Activated naive CD8-positive, alpha-beta T cell treated with anti-CD3 and anti-CD28 coated beads, Interleukin-2, amount 50 U/mL, for 24 hours (primary cell): ENCODE results near the gene METTL24.
A peak's percentile ranks its signal among the peaks of the same experiment; 100 is the strongest.
"Not testable (repeated sequence)": the region's sequence is repeated elsewhere in the genome, so short reads cannot be mapped to it uniquely, and the experiment has no call there.

Source experiments
- ATAC-seq: fragments of 150-1000 bp; cut with Tn5 transposase; one replicate; pipeline ENCODE4 v1.10.0; 2021
- DNase-seq: peaks from one replicate; pipeline ENCODE4 v3.0.0; 2021
- H3K27ac Mint-ChIP-seq: one replicate; pipeline ENCODE4 v1.8.0; 2021; ENCODE audit warnings: mild to moderate bottlenecking, mixed read lengths
- H3K27me3 Mint-ChIP-seq: one replicate; pipeline ENCODE4 v1.8.0; 2021; ENCODE audit warnings: mixed read lengths
- H3K36me3 Mint-ChIP-seq: one replicate; pipeline ENCODE4 v1.8.0; 2021; ENCODE audit warnings: low read depth, mixed read lengths
- H3K4me1 Mint-ChIP-seq: one replicate; pipeline ENCODE4 v1.8.0; 2021; ENCODE audit warnings: mixed read lengths
- H3K4me3 Mint-ChIP-seq: one replicate; pipeline ENCODE4 v1.8.0; 2021; ENCODE audit warnings: mild to moderate bottlenecking, moderate library complexity, mixed read lengths
- H3K9me3 Mint-ChIP-seq: one replicate; pipeline ENCODE4 v1.8.0; 2021; ENCODE audit warnings: mixed read lengths

METTL24 gene

DNA sequence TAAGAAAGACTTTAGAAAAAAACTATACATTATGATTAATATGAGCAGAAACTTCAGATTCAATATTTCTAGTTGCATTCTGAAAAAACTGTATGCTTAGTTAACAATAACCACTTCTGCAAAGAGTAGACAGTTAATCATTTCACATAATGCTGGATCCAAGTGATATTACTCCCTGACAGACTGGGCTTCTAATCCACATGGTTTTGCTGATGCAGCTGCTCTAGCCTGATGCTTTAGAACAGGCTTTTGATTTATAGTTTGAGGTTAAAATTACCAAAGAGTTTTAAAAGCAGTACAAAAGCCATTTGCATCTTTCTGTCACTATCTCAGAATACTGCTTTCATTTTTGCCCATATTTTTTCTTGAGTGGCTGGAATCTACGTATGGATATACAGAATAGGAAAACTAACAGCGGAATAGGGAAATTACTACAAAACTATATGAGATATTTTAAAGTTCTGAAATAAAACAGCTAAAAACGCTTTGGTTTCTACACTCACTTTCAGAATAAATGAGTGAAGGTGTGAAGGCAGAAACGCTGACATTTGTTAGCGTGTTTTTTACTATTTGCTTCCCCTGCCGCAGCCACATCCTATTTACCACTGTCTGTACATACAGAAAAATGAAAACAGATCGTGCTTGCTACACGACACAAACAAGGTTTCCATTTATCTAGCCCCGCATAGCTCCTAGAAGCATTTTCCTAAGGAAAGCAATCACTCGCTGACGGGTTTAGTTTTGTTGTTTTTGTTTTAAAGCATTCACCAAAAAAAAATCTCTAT lies 61.7 kb downstream of the METTL24 start:
- DNase-seq = no peak
- ATAC-seq = no peak
- peaks cover 5% of the 10 kb centered on the region for H3K27me3 Mint-ChIP-seq
- peaks cover 17% of the 10 kb centered on the region for H3K4me1 Mint-ChIP-seq
- H3K27ac Mint-ChIP-seq = no peak overlapping the region
- no peaks in the 10 kb centered on the region for H3K9me3 Mint-ChIP-seq
- no peaks in the 10 kb centered on the region for H3K36me3 Mint-ChIP-seq
- H3K4me3 Mint-ChIP-seq = peak overlapping the region; percentile 62

DNA sequence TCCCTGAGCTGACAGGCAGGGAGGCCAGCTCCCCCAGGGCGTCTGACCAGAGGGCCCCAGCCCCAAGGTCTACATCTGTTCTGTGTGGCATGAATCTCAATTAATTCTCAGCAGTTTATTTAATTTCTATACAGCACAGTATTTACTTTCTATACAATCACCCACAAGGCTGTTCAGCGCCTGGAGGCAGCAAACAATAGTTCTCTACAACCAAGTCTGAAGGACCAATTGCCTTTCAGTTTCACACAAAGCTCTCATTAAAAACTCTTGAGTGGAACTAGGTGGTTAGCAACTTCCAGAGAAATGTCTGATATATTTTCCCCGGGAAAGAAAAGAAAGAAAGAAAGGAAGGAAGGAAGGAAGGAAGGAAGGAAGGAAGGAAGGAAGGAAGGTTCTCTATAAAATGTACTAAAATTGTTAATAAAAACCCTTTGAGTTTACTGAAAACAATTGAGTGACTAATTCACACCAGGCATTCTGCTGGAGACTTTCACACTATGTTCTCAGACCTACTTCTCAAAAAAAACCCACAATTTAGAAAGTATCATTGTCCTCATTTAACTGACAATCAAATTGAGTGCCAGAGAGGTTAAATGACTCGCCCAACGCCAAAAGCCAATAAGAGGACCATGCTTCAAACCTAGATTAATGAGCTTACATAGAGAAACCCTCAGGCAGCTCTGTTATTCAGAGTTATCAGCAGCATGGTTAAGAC lies 62.5 kb downstream of the METTL24 start:
- ATAC-seq (peak; percentile 49), DNase-seq (no peak)
- Mint-ChIP-seq H3K4me1 (peaks cover 17% of the 10 kb centered on the region), H3K27me3 (peaks cover 7% of the 10 kb centered on the region), H3K4me3 (no peak overlapping the region), H3K27ac (no peak overlapping the region), H3K9me3 (peaks cover 5% of the 10 kb centered on the region), H3K36me3 (no peaks in the 10 kb centered on the region)

DNA sequence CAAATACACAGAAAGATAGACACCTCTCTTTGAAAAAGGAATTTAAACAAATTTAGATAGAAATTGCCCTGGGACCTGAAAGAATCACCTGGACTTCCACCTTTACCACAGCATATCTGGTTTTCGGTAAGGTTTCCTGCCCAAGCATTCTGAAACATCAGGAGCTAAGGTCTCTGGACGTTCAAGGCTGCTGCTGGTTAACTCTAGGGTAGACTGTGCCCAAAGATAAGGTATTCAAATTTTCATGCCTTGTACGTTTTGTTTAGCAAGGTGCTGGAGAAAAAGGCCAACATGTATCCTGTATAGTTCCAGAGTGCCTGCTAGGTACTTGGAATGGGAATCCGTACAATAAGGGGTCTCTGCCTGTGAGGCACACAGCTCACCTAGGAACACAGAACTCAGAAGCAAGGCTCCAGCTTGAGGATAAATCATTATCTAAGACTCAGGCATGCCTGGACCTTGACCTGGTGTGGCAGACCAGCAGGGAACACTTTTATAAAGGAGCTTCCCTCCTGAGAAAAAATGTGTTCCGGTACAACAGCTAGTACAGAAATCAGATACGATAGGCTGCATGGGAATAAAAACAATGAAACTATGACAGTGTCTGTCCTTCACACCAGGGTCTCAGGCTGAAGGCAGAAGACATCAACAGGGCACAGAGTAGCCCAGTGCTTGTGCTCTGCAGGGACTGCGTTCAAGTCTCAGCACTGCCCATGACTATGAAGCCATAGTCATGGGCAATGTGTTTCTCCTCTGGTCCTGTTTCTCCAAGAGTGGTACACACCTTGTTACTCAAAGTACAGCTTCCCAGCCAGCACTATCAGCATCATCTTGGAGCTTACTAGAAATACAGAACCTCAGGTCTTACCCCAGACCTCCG lies 70.4 kb downstream of the METTL24 start:
- no peak for DNase-seq
- H3K27me3 Mint-ChIP-seq = peaks cover 2% of the 10 kb centered on the region
- H3K4me3 Mint-ChIP-seq = no peak overlapping the region
- H3K4me1 Mint-ChIP-seq = no peaks in the 10 kb centered on the region
- no peak for ATAC-seq
- H3K9me3 Mint-ChIP-seq = peaks cover 11% of the 10 kb centered on the region
- no peak overlapping the region for H3K27ac Mint-ChIP-seq
- H3K36me3 Mint-ChIP-seq = no peaks in the 10 kb centered on the region

DNA sequence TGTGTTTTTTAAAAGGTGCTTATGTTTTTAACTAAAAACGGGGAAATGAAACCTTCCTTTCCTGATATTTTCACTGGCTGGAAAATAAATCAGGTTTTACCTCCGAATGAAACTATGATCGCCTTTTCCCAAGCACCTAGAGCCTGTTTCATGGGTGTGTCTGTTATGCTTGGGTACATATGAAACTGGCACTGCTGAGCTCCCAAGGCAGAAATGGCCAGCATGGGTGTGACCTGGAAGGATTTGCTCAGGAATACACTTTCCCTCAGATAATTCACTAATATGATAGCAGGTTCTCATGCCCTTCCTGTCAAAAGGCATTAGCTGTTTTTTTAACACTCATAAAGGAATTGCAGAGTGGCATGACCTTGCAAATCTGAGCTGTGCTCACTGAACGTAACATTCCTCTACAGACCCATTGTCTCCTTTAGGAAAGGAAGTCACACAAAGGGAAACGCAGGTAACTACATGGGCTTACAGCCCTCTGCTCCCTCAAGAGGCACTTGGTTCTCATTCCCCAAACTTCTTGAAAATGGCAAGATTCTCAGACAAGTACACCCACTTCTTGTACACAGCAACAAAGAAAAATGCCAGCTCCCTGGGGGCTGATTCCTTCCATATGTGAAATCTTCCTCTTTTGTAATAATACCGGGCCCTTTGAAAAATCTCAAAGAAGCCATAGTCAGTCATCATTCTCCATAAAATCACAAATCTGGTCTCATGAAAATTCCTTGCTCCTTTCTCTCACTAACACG lies 72.7 kb downstream of the METTL24 start:
- H3K4me1 Mint-ChIP-seq = no peaks in the 10 kb centered on the region
- H3K27me3 Mint-ChIP-seq = no peaks in the 10 kb centered on the region
- H3K4me3 Mint-ChIP-seq = no peak overlapping the region
- H3K9me3 Mint-ChIP-seq = peaks cover 6% of the 10 kb centered on the region
- DNase-seq = no peak
- ATAC-seq = no peak
- H3K27ac Mint-ChIP-seq = no peak overlapping the region
- H3K36me3 Mint-ChIP-seq = no peaks in the 10 kb centered on the region

DNA sequence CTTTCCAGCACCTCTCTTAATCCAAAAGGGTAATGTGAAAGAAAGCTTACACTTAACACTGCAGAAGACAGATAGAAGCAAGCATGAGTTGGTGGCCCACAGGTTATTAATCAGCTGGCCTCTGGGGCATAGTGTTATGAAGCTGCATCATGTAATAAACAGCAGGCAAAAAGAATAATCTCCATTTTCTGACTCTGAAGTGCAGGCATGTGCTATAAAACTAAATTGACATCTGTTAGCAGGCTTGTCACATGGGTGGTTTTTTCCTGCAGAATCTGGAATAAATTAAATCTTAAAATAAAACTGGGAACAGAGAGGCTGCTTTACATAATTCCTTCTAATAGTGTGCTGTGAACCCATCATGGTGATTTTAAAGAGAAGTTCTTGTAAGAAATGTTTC lies 73.3 kb downstream of the METTL24 start:
- H3K4me3 Mint-ChIP-seq = no peak overlapping the region
- H3K27ac Mint-ChIP-seq = no peak overlapping the region
- no peak for DNase-seq
- H3K27me3 Mint-ChIP-seq = no peaks in the 10 kb centered on the region
- no peaks in the 10 kb centered on the region for H3K4me1 Mint-ChIP-seq
- H3K9me3 Mint-ChIP-seq = peaks cover 6% of the 10 kb centered on the region
- ATAC-seq = no peak
- H3K36me3 Mint-ChIP-seq = no peaks in the 10 kb centered on the region

DNA sequence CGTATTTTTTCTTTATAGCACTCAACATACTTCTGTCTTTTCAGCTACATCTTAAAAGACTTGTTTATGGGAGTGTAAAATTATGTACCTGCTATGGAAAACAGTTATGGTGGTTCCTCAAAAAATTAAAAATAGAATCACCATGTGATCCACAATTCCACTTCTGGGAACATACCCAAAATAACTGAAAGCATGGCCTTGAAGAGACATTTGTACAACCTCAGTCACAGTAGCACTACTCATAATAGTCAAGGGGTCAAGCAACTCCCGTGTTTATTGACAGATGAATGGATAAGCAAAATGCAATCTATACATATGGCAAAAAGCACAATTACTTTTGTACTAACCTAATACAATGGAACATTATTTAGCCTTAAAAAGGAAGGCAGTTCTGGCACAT lies 74.5 kb downstream of the METTL24 start:
- no peaks in the 10 kb centered on the region for H3K9me3 Mint-ChIP-seq
- H3K27ac Mint-ChIP-seq = no peak overlapping the region
- H3K27me3 Mint-ChIP-seq = no peaks in the 10 kb centered on the region
- H3K36me3 Mint-ChIP-seq = no peaks in the 10 kb centered on the region
- no peak for DNase-seq
- H3K4me3 Mint-ChIP-seq = no peak overlapping the region
- H3K4me1 Mint-ChIP-seq = no peaks in the 10 kb centered on the region
- ATAC-seq = no peak

DNA sequence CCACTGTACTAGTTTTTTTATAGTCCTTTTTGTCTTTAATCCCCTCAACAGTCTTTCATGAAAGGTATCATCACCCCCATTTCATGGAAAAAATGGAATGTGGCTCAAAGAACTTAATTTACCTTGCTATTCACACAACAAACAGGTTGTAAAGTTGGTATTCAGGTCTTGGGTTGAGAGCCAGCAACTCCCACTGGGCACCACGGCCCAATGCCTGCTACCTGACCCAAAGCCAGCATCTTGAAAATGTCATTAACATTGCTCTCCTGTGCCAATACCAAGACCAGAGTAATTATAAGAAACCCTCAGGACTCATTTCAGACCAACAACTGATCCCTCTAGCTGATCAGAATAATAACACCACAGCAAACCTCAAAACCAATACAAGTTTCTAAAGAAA lies 75.7 kb downstream of the METTL24 start:
- Mint-ChIP-seq H3K4me1 (no peaks in the 10 kb centered on the region), H3K4me3 (no peak overlapping the region), H3K27me3 (no peaks in the 10 kb centered on the region), H3K9me3 (no peaks in the 10 kb centered on the region), H3K36me3 (no peaks in the 10 kb centered on the region), H3K27ac (no peak overlapping the region)
- no peak for DNase-seq
- no peak for ATAC-seq

DNA sequence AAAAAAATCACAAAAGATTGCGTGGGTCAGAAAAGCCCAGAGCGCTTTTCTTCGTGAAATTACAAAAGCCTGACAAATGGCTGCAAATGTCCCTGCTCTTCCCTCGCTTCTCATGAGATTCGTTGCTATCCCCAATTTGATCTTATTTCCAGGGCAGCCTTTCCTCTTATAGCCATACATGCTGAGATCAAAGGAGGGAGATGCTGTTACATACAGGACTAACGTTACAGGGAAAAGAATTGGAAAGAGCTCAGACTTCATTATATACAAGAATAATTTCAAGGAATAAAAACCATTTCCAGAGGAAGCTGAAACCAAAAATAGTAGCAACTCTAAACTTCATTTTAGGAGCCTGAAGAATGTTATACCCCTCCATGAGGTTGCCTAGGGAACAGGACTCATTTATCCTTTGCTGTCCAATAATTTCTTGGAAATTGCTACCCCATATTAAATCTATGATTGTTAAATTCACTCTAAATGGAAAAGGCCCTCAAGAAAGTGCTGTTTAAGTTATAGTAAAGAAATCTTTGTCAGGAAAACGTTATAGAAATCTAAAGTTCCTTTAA lies 81.0 kb downstream of the METTL24 start:
- Mint-ChIP-seq H3K27ac (no peak overlapping the region), H3K27me3 (peaks cover 5% of the 10 kb centered on the region), H3K36me3 (no peaks in the 10 kb centered on the region), H3K4me1 (no peaks in the 10 kb centered on the region), H3K4me3 (no peak overlapping the region), H3K9me3 (no peaks in the 10 kb centered on the region)
- DNase-seq = no peak
- no peak for ATAC-seq

DNA sequence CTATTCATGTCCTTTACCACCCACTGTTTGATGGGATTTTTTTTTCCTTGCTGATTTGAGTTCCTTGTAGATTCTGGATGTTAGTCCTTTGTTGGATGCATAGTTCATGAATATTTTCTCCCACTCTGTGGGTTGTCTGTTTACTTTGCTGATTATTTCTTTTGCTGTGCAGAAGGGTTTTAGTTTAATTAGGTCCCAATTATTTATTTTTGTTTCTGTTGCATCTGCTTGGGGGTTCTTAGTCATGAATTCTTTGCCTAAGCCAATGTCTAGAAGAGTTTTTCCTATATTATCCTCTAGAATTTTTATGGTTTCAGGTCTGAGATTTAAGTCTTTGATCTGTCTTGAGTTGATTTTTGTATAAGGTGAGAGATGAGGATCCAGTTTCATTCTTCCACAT lies 85.4 kb downstream of the METTL24 start:
- H3K27ac Mint-ChIP-seq, H3K27me3 Mint-ChIP-seq, DNase-seq, H3K9me3 Mint-ChIP-seq, H3K4me3 Mint-ChIP-seq, ATAC-seq, H3K36me3 Mint-ChIP-seq, H3K4me1 Mint-ChIP-seq: not testable (repeated sequence)

DNA sequence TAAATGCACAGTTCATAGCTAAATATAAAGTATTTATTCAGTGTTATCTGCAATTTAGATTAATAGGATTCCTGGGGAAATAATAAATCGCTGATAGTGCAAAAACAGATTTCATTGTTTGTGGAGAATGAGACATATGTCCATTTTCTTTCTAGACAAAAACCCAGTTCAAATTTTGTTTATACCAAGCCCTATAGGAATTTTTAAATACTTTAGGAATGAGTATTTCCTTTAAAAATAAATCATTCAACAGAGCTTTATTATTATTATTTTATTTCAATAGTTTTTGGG lies 86.5 kb downstream of the METTL24 start:
- H3K4me3 Mint-ChIP-seq = no peak overlapping the region
- DNase-seq (no peak), ATAC-seq (no peak)
- H3K4me1 Mint-ChIP-seq = no peaks in the 10 kb centered on the region
- H3K27me3 Mint-ChIP-seq = peaks cover 5% of the 10 kb centered on the region
- no peaks in the 10 kb centered on the region for H3K9me3 Mint-ChIP-seq
- H3K27ac Mint-ChIP-seq = no peak overlapping the region
- H3K36me3 Mint-ChIP-seq = no peaks in the 10 kb centered on the region

DNA sequence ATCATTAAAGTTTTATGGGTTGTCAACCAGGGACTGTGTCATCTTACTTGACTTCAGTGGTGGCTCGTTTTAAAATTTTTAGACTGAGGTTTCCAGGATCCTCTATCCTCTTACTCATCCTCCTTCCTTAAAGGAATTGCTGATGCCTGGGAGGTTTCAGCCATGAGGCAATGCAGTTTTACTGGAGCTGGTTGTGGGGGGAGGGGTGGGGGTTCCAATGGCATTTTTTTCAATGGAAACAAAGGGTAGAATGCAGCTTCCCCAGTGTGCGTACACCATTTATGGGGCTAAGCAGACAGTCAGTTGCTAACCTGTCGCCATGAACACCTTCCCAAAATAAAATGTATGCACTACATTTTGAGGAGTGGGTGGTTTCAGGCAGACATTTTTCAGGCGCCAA lies 88.0 kb downstream of the METTL24 start:
- H3K4me1 Mint-ChIP-seq = no peaks in the 10 kb centered on the region
- ATAC-seq (no peak), DNase-seq (no peak)

DNA sequence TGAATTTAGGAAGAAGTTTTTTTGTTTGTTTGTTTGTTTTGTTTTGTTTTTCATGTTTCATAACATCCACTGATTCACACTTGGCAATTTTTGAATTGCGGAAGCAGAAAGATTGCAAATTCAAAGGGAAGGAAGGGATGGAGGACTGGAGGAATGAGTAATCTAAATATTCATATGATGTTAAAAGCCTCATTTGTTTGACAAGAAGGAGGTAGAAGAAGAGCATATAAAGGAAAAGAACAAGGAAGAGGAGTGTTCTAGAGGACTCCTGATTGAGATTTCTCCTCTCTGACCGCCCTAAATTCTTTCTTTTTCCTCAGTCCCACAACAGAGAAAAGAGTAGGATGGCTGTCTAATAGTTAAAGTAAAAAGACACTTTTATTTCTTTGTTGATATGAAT lies 88.5 kb downstream of the METTL24 start:
- Mint-ChIP-seq H3K4me3 (no peak overlapping the region), H3K9me3 (no peaks in the 10 kb centered on the region), H3K27me3 (peaks cover 2% of the 10 kb centered on the region), H3K4me1 (no peaks in the 10 kb centered on the region), H3K27ac (no peak overlapping the region), H3K36me3 (no peaks in the 10 kb centered on the region)
- no peak for DNase-seq
- no peak for ATAC-seq

More for the DNA sequence above, 88.0 kb downstream of the METTL24 start:
- peaks cover 4% of the 10 kb centered on the region for H3K27me3 Mint-ChIP-seq
- no peaks in the 10 kb centered on the region for H3K36me3 Mint-ChIP-seq
- H3K27ac Mint-ChIP-seq = no peak overlapping the region
- H3K9me3 Mint-ChIP-seq = no peaks in the 10 kb centered on the region
- no peak overlapping the region for H3K4me3 Mint-ChIP-seq

DNA sequence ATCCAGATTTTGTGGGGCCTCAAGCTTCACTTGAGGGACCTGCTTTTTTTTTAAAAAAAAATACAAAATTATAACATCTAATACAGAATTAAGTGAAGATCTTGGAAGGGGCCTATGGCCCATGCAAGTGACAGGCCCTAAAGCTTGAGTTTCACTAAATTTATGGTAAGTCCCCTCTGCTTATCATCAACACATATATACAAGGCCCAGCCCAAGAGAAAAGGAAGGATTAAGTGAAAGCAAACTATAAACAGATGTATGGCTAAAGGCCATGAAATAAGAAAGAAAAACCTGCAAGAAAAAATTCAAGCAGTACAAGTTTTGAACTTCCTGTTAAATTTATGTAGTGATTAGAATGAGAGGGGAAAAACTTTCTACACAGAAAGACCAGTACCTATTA lies 91.2 kb downstream of the METTL24 start:
- H3K9me3 Mint-ChIP-seq = peaks cover 4% of the 10 kb centered on the region
- H3K4me3 Mint-ChIP-seq = no peak overlapping the region
- H3K36me3 Mint-ChIP-seq = no peaks in the 10 kb centered on the region

DNA sequence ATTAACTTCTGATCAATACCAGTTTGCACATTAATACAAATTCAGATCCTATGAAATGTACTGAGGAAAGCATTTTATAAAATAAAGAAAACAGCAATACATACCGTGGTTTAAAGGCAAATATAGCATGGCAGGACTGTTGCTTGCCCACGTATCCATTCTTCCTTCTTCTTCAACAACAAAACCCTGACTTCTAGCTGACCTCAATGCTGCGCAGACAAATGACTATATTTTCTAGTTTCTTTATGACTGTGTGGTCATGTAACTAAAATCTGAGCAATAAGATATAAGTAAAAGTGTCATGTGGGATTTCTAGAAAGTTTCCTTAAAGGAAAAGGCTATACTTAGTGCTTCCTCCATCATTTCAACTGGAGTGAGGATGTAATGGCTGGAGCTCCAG lies 92.9 kb downstream of the METTL24 start:
- H3K4me1 Mint-ChIP-seq = no peaks in the 10 kb centered on the region
- H3K36me3 Mint-ChIP-seq = no peaks in the 10 kb centered on the region
- no peak for DNase-seq
- H3K27ac Mint-ChIP-seq = no peak overlapping the region
- no peak for ATAC-seq
- H3K4me3 Mint-ChIP-seq = no peak overlapping the region
- no peaks in the 10 kb centered on the region for H3K27me3 Mint-ChIP-seq
- peaks cover 10% of the 10 kb centered on the region for H3K9me3 Mint-ChIP-seq

More for the DNA sequence above, 91.2 kb downstream of the METTL24 start:
- no peak for ATAC-seq
- no peaks in the 10 kb centered on the region for H3K4me1 Mint-ChIP-seq
- no peak for DNase-seq
- no peak overlapping the region for H3K27ac Mint-ChIP-seq
- no peaks in the 10 kb centered on the region for H3K27me3 Mint-ChIP-seq
